HUES64 (cell line): Measurements from ENCODE around the gene THRA.

Experiments
- H3K27ac ChIP-seq: 2 replicates; pipeline ENCODE4 v1.7.0; 2013; ENCODE audit warnings: low read depth, low read length, inconsistent platforms
- H3K27me3 ChIP-seq: 2 replicates; pipeline ENCODE4 v1.6.1; 2013; ENCODE audit warnings: mild to moderate bottlenecking, low read length; ENCODE audit not compliant: insufficient read depth
- H3K36me3 ChIP-seq: 2 replicates; pipeline ENCODE4 v1.6.1; 2013; ENCODE audit warnings: mild to moderate bottlenecking, low read length; ENCODE audit not compliant: insufficient read depth
- H3K4me1 ChIP-seq: 2 replicates; pipeline ENCODE4 v1.6.1; 2013; ENCODE audit warnings: mild to moderate bottlenecking, low read length, moderate library complexity; ENCODE audit not compliant: insufficient read depth
- H3K4me3 ChIP-seq: 2 replicates; pipeline ENCODE4 v1.5.1; 2013; ENCODE audit warnings: mild to moderate bottlenecking, low read length, moderate library complexity
- H3K9ac ChIP-seq: 2 replicates; pipeline ENCODE4 v1.6.1; 2013; ENCODE audit warnings: mild to moderate bottlenecking, low read depth, low read length
- H3K9me3 ChIP-seq: 2 replicates; pipeline ENCODE4 v1.6.1; 2013; ENCODE audit warnings: low read depth, low read length; ENCODE audit not compliant: insufficient read depth
- WGBS: fragments of 150-250, 120-280 bp; methylation state at CpG from one replicate; pipeline ENCODE4 v1.1.7; 2013; ENCODE audit warnings: missing lambda C conversion rate; 5-methylcytosine and 5-hydroxymethylcytosine counted together

THRA gene

GRCh38 chr17:40113110-40113906 is 50.5 kb downstream of the THRA start:
- peak overlapping the region; percentile 49 for H3K4me3 ChIP-seq
- H3K36me3 ChIP-seq = no peaks in the 10 kb centered on the region
- no peaks in the 10 kb centered on the region; the same call in 1 of the 2 replicates for H3K27me3 ChIP-seq
- 3% methylated on average over 16 of the region's 17 CpGs for WGBS
- peak overlapping the region; percentile 92 for H3K27ac ChIP-seq
- peak overlapping the region; percentile 87 for H3K9ac ChIP-seq
- H3K9me3 ChIP-seq = no peaks in the 10 kb centered on the region
- H3K4me1 ChIP-seq = peaks cover 53% of the 10 kb centered on the region

GRCh38 chr17:40113907-40114245 is 51.1 kb downstream of the THRA start:
- peak overlapping the region; percentile 49 for H3K4me3 ChIP-seq

GRCh38 chr17:40115101-40115436 is 52.3 kb downstream of the THRA start:
- H3K4me3 ChIP-seq = no peak overlapping the region
- no peak overlapping the region for H3K9ac ChIP-seq
- no peaks in the 10 kb centered on the region for H3K27me3 ChIP-seq
- peaks cover 46% of the 10 kb centered on the region for H3K4me1 ChIP-seq
- no peaks in the 10 kb centered on the region for H3K9me3 ChIP-seq
- peak overlapping the region; percentile 92 for H3K27ac ChIP-seq
- H3K36me3 ChIP-seq = 0 out of 2 replicates have a peak, but pooled peaks cover 1% of the 10 kb centered on the region
- WGBS = 74% methylated on average over 2 of the region's 2 CpGs

More at GRCh38 chr17:40113907-40114245, 51.1 kb downstream of the THRA start:
- Histone ChIP-seq H3K9me3 (no peaks in the 10 kb centered on the region), H3K36me3 (no peaks in the 10 kb centered on the region), H3K27ac (peak overlapping the region; percentile 92), H3K4me1 (peaks cover 53% of the 10 kb centered on the region), H3K9ac (peak overlapping the region; percentile 87), H3K27me3 (no peaks in the 10 kb centered on the region)
- 44% methylated on average over 5 of the region's 5 CpGs for WGBS

GRCh38 chr17:40121181-40122135 is 58.7 kb downstream of the THRA start, which contains the start of gene MSL1:
Gene MSL1 (plus strand): TSS chr17:40121971. CDS start chr17:40122613, 642 bp downstream.
- H3K27me3 ChIP-seq = no peaks in the 10 kb centered on the region
- peak within 1 kb of the TSS; percentile 98 for H3K27ac ChIP-seq
- WGBS = under 1% methylated on average over 75 of the region's 82 CpGs

GRCh38 chr17:40122136-40122998 is 59.6 kb downstream of the THRA start:
- WGBS = under 1% methylated on average over 82 of the region's 97 CpGs
- H3K27me3 ChIP-seq = no peaks in the 10 kb centered on the region
- peaks cover 9% of the 10 kb centered on the region for H3K4me1 ChIP-seq
- H3K36me3 ChIP-seq = peaks cover 30% of the 10 kb centered on the region
- H3K27ac ChIP-seq = peak overlapping the region; percentile 98
- peak overlapping the region; percentile 69 for H3K4me3 ChIP-seq
- H3K9ac ChIP-seq = peak overlapping the region; percentile 82
- H3K9me3 ChIP-seq = no peaks in the 10 kb centered on the region

More at GRCh38 chr17:40121181-40122135, 58.7 kb downstream of the THRA start, which contains the start of gene MSL1:
- Histone ChIP-seq H3K36me3 (peaks cover 22% of the 10 kb centered on the region), H3K9ac (peak within 1 kb of the TSS; percentile 97), H3K9me3 (no peaks in the 10 kb centered on the region), H3K4me1 (peaks cover 9% of the 10 kb centered on the region), H3K4me3 (peak within 1 kb of the TSS; percentile 69)

GRCh38 chr17:40122999-40123810 is 60.4 kb downstream of the THRA start:
- peaks cover 39% of the 10 kb centered on the region for H3K36me3 ChIP-seq
- H3K4me1 ChIP-seq = peaks cover 9% of the 10 kb centered on the region
- no peaks in the 10 kb centered on the region for H3K27me3 ChIP-seq
- under 1% methylated on average over 43 of the region's 43 CpGs for WGBS
- peak overlapping the region; percentile 98 for H3K27ac ChIP-seq
- H3K4me3 ChIP-seq = peak overlapping the region; percentile 69
- no peaks in the 10 kb centered on the region for H3K9me3 ChIP-seq
- peak overlapping the region; percentile 82 for H3K9ac ChIP-seq

GRCh38 chr17:40123811-40124114 is 61.0 kb downstream of the THRA start:
- H3K36me3 ChIP-seq = peaks cover 43% of the 10 kb centered on the region

GRCh38 chr17:40124279-40125141 is 61.7 kb downstream of the THRA start:
- WGBS = under 1% methylated on average over 7 of the region's 9 CpGs
- Histone ChIP-seq H3K9ac (peak overlapping the region; percentile 82), H3K27me3 (no peaks in the 10 kb centered on the region), H3K4me1 (peaks cover 9% of the 10 kb centered on the region), H3K9me3 (no peaks in the 10 kb centered on the region), H3K27ac (no peak overlapping the region), H3K4me3 (peak overlapping the region; percentile 69), H3K36me3 (peaks cover 50% of the 10 kb centered on the region)

More at GRCh38 chr17:40123811-40124114, 61.0 kb downstream of the THRA start:
- no peak overlapping the region; the same call in 1 of the 2 replicates for H3K27ac ChIP-seq
- peak overlapping the region; percentile 69 for H3K4me3 ChIP-seq
- H3K9ac ChIP-seq = peak overlapping the region; percentile 82; the same call in 1 of the 2 replicates
- H3K9me3 ChIP-seq = no peaks in the 10 kb centered on the region
- no CpG with 5 or more reads among the region's 2 CpGs for WGBS
- H3K4me1 ChIP-seq = peaks cover 9% of the 10 kb centered on the region
- no peaks in the 10 kb centered on the region for H3K27me3 ChIP-seq

- no peaks in the 10 kb centered on the region for H3K9me3 ChIP-seq
- peaks cover 3% of the 10 kb centered on the region; the same call in 1 of the 2 replicates for H3K4me1 ChIP-seq
- no peak overlapping the region for H3K27ac ChIP-seq
- H3K4me3 ChIP-seq = no peak overlapping the region
- WGBS = 95% methylated on average over 5 of the region's 5 CpGs
- no peak overlapping the region for H3K9ac ChIP-seq
- peaks cover 95% of the 10 kb centered on the region for H3K36me3 ChIP-seq
- no peaks in the 10 kb centered on the region for H3K27me3 ChIP-seq
Measured at GRCh38 chr17:40129498-40129897, 66.7 kb downstream of the THRA start.
